Body of pancreas (tissue), 4 donors: ENCODE results near the gene RPS6KB2. TPM values are rescaled to one million over a fixed set of nuclear protein-coding genes. Genes with fewer than 3 reads are reported as not detected.
A peak's percentile ranks its signal among the peaks of the same experiment; 100 is the strongest.

Source experiments
- ATAC-seq: fragments of 150-250 bp; one replicate; pipeline ENCODE4 v1.9.1; 2016
- DNase-seq, 4 donors: peaks; one replicate each; pipeline ENCODE4 v3.0.0-alpha.2; 2019
- H3K27ac ChIP-seq, 4 donors: fragments of 200-600 bp; sonication (generic); 1 replicate in 3 of 4; 2 replicates in 1 of 4; pipeline versions ENCODE4 v1.5.1 to v1.6.1; 2016 to 2019; ENCODE audit warnings: mild to moderate bottlenecking in 1 of 4, mixed read lengths in 1 of 4, moderate library complexity in 1 of 4
- H3K27me3 ChIP-seq, 2 donors: fragments of 200-600 bp; sonication (generic); one replicate each; pipeline ENCODE4 v1.6.0; 2016; ENCODE audit warnings: mild to moderate bottlenecking in 1 of 2
- H3K36me3 ChIP-seq, 2 donors: fragments of 200-600 bp; sonication (generic); replicated peaks in 1 of 2; 2 replicates each; pipeline ENCODE4 v1.5.1; 2016; ENCODE audit warnings: low read depth in 2 of 2; ENCODE audit not compliant: insufficient read depth in 1 of 2
- H3K4me1 ChIP-seq: fragments of 200-600 bp; sonication (generic); one replicate; pipeline ENCODE4 v1.6.0; 2016
- H3K4me3 ChIP-seq, 2 donors: fragments of 200-600 bp; sonication (generic); 1 replicate in 1 of 2; 2 replicates in 1 of 2; pipeline ENCODE4 v1.5.1; 2016 to 2019
- H3K9me3 ChIP-seq, 3 donors: fragments of 200-600 bp; sonication (generic); 1 replicate in 2 of 3; 2 replicates in 1 of 3; pipeline ENCODE4 v1.5.1; 2016
- CTCF ChIP-seq, 7 experiments: fragments of 450-650 bp in 4 of 7; fragments of 200-600 bp in 3 of 7; sonication (generic) in 3 of 7; IDR thresholded peaks; one replicate each; pipeline ENCODE4 v1.5.1; 2016 to 2019; ENCODE audit warnings: antibody characterized with exemption in 7 of 7
- POLR2A ChIP-seq, 3 donors: fragments of 450-650 bp; IDR thresholded peaks; one replicate each; pipeline ENCODE4 v1.6.1; 2016; ENCODE audit warnings: antibody characterized with exemption in 3 of 3, mild to moderate bottlenecking in 2 of 3
- WGBS, 2 donors: methylation state at CpG; one replicate each; pipeline ENCODE4 v1.1.5; 2017; 5-methylcytosine and 5-hydroxymethylcytosine counted together
- intact Hi-C: fragments of 100-400 bp; cut with DNase I; formaldehyde crosslinking; loops from one replicate; pipeline ENCODE4 v1.15.1; 2023
- total RNA-seq, 2 donors: library from RNA; depleted of rRNA; stranded (reverse); fragments of >200 nt; gene quantifications; one replicate each; pipeline ENCODE4 v1.1.0, GENCODE V29; 2016

Gene RPS6KB2
- total RNA-seq, 2 donors from 2014 or later: 34.9 to 36.1 TPM

- H3K4me1 ChIP-seq: peaks cover 21% of the 10 kb centered on the region
- no peak overlapping the region for H3K27ac ChIP-seq
- ATAC-seq (no peak), DNase-seq (no peak)
- no peaks in the 10 kb centered on the region for H3K27me3 ChIP-seq
- WGBS, 2 donors: 77% methylated on average over 5 of the region's 5 CpGs
- no peaks in the 10 kb centered on the region for H3K9me3 ChIP-seq
- H3K36me3 ChIP-seq: no peaks in the 10 kb centered on the region
- TF ChIP-seq CTCF (IDR thresholded peaks at IDR 0.05): no peak
- no peak for TF ChIP-seq POLR2A (IDR thresholded peaks at IDR 0.05)
- intact Hi-C loops: no loop called here
- no peak overlapping the region for H3K4me3 ChIP-seq
These were observed 17.2 kb downstream of the RPS6KB2 start for GRCh38 chr11:67445515-67445914.

GRCh38 chr11:67448220-67448609 is 19.9 kb downstream of the RPS6KB2 start:
- intact Hi-C loops: no loop called here

GRCh38 chr11:67449116-67449844 is 21.0 kb downstream of the RPS6KB2 start:
- ATAC-seq: no peak
- DNase-seq: peak in 1 of 4 donors; percentile 40
- Histone ChIP-seq H3K36me3 (no peaks in the 10 kb centered on the region), H3K27ac (peak overlapping the region in 1 of 4 donors; percentile 21), H3K4me1 (peaks cover 14% of the 10 kb centered on the region), H3K9me3 (no peaks in the 10 kb centered on the region), H3K4me3 (no peak overlapping the region), H3K27me3 (no peaks in the 10 kb centered on the region)
- TF ChIP-seq CTCF (IDR thresholded peaks at IDR 0.05) (no peak), POLR2A (IDR thresholded peaks at IDR 0.05) (no peak)
- intact Hi-C loops: no loop called here
- WGBS, 2 donors: 49 to 55% methylated on average over 9 of the region's 9 CpGs

More at GRCh38 chr11:67448220-67448609, 19.9 kb downstream of the RPS6KB2 start:
- no peak for ATAC-seq
- Histone ChIP-seq H3K9me3 (no peaks in the 10 kb centered on the region), H3K4me1 (peaks cover 18% of the 10 kb centered on the region), H3K4me3 (no peak overlapping the region), H3K27me3 (no peaks in the 10 kb centered on the region), H3K36me3 (no peaks in the 10 kb centered on the region), H3K27ac (no peak overlapping the region)
- DNase-seq: no peak
- TF ChIP-seq CTCF (IDR thresholded peaks at IDR 0.05): no peak
- TF ChIP-seq POLR2A (IDR thresholded peaks at IDR 0.05): no peak
- 87 to 91% methylated on average over 7 of the region's 7 CpGs for WGBS, 2 donors

GRCh38 chr11:67450796-67451657 is 22.7 kb downstream of the RPS6KB2 start:
- Histone ChIP-seq H3K27ac (no peak overlapping the region), H3K36me3 (no peaks in the 10 kb centered on the region), H3K27me3 (no peaks in the 10 kb centered on the region), H3K4me3 (no peak overlapping the region), H3K9me3 (no peaks in the 10 kb centered on the region), H3K4me1 (peaks cover 8% of the 10 kb centered on the region)
- 86 to 93% methylated on average over 13 to 24 of the region's 25 CpGs for WGBS, 2 donors
- TF ChIP-seq CTCF (IDR thresholded peaks at IDR 0.05): no peak
- no peak for TF ChIP-seq POLR2A (IDR thresholded peaks at IDR 0.05)
- no peak for DNase-seq
- no peak for ATAC-seq
- intact Hi-C loops: no loop called here
